GM23338 (cell line): ENCODE measurements around the gene DCUN1D2. TPM values are rescaled to one million over a fixed set of nuclear protein-coding genes. Genes with fewer than 3 reads are reported as not detected.

ENCODE experiments used
- ATAC-seq: fragments of 200-7000 bp; cut with Tn5 transposase; 3 replicates; pipeline ENCODE4 v1.9.1; 2020
- DNase-seq: peaks from one replicate; pipeline ENCODE4 v3.0.0-alpha.2; 2015; ENCODE audit warnings: low spot score
- H2AFZ ChIP-seq: fragments of 200-600 bp; sonication (generic); 2 replicates; pipeline ENCODE4 v1.8.0; 2016; ENCODE audit warnings: antibody characterized with exemption, mild to moderate bottlenecking, moderate library complexity
- H3F3A ChIP-seq: fragments of 200-600 bp; sonication (generic); replicated peaks from 2 replicates; pipeline ENCODE4 v1.8.0; 2017; ENCODE audit warnings: antibody characterized with exemption, mixed run types, low read depth
- H3K27ac ChIP-seq: fragments of 200-600 bp; sonication (generic); 2 replicates; pipeline ENCODE4 v1.6.1; 2016; ENCODE audit warnings: low read depth
- H3K27me3 ChIP-seq: fragments of 200-600 bp; sonication (generic); 2 replicates; pipeline ENCODE4 v1.8.0; 2016; ENCODE audit warnings: mild to moderate bottlenecking, mixed run types, moderate library complexity; ENCODE audit not compliant: insufficient read depth
- H3K36me3 ChIP-seq: fragments of 200-600 bp; sonication (generic); 2 replicates; pipeline ENCODE4 v1.8.0; 2016; ENCODE audit warnings: mild to moderate bottlenecking; ENCODE audit not compliant: insufficient read depth
- H3K4me1 ChIP-seq: fragments of 200-600 bp; sonication (generic); 2 replicates; pipeline ENCODE4 v1.8.0; 2016; ENCODE audit warnings: mild to moderate bottlenecking, moderate library complexity; ENCODE audit not compliant: insufficient read depth
- H3K4me2 ChIP-seq: fragments of 200-600 bp; sonication (generic); 2 replicates; pipeline ENCODE4 v1.7.1; 2017; ENCODE audit warnings: mixed run types
- H3K4me3 ChIP-seq: fragments of 200-600 bp; sonication (generic); 2 replicates; pipeline ENCODE4 v1.6.1; 2016; ENCODE audit warnings: mixed run types
- H3K79me2 ChIP-seq: fragments of 200-600 bp; sonication (generic); replicated peaks from 2 replicates; pipeline ENCODE4 v1.8.0; 2017; ENCODE audit warnings: mild to moderate bottlenecking; ENCODE audit not compliant: insufficient read depth
- H3K9me2 ChIP-seq: fragments of 200-600 bp; sonication (generic); 2 replicates; pipeline ENCODE4 v1.8.0; 2017; ENCODE audit not compliant: insufficient read depth
- H4K20me1 ChIP-seq: fragments of 200-600 bp; sonication (generic); replicated peaks from 2 replicates; pipeline ENCODE4 v1.8.0; 2017; ENCODE audit warnings: mild to moderate bottlenecking; ENCODE audit not compliant: insufficient read depth
- H3K27ac Mint-ChIP-seq: 2 replicates; pipeline ENCODE4 v1.8.0; 2020; ENCODE audit warnings: inconsistent platforms, mild to moderate bottlenecking, moderate library complexity, mixed read lengths
- H3K27me3 Mint-ChIP-seq: 3 replicates; pipeline ENCODE4 v1.8.0; 2022; ENCODE audit warnings: low read depth, mild to moderate bottlenecking, moderate library complexity, mixed read lengths, inconsistent platforms; ENCODE audit not compliant: insufficient read depth, poor library complexity
- H3K36me3 Mint-ChIP-seq: 3 replicates; pipeline ENCODE4 v1.8.0; 2021; ENCODE audit warnings: low read depth, mild to moderate bottlenecking, inconsistent platforms, moderate library complexity, mixed read lengths
- H3K4me1 Mint-ChIP-seq: 3 replicates; pipeline ENCODE4 v1.8.0; 2020; ENCODE audit warnings: mild to moderate bottlenecking, inconsistent platforms, mixed read lengths
- H3K4me3 Mint-ChIP-seq: 3 replicates; pipeline ENCODE4 v1.8.0; 2021; ENCODE audit warnings: moderate library complexity, mild to moderate bottlenecking, inconsistent platforms, mixed read lengths
- H3K9me3 Mint-ChIP-seq: 3 replicates; pipeline ENCODE4 v1.8.0; 2020; ENCODE audit warnings: moderate library complexity, mild to moderate bottlenecking, inconsistent platforms, mixed read lengths
- CREB1 ChIP-seq: fragments of 250-450 bp; sonication (Bioruptor Pico); IDR thresholded peaks from 2 replicates; pipeline ENCODE4 v1.5.0; 2020; ENCODE audit warnings: low read depth, mild to moderate bottlenecking, moderate library complexity
- CTCF ChIP-seq, 2 experiments: fragments of 200-600 bp in 1 of 2; sonication (generic) in 1 of 2; conservative IDR thresholded peaks; 2 replicates each; pipeline versions ENCODE4 v1.5.1 to v1.6.1; 2016 to 2017; ENCODE audit warnings: antibody characterized with exemption in 2 of 2, low read depth in 2 of 2, mild to moderate bottlenecking in 2 of 2, moderate library complexity in 1 of 2
- ETS1 ChIP-seq: IDR thresholded peaks from 2 replicates; pipeline ENCODE4 v1.6.1; 2016; ENCODE audit warnings: antibody characterized with exemption
- EZH2 ChIP-seq: fragments of 200-600 bp; sonication (generic); IDR thresholded peaks from one replicate; pipeline ENCODE4 v1.8.0; 2017; ENCODE audit warnings: antibody characterized with exemption, mild to moderate bottlenecking, low read depth; ENCODE audit not compliant: unreplicated experiment
- EZH2phosphoT487 ChIP-seq: fragments of 200-600 bp; sonication (generic); IDR thresholded peaks from one replicate; pipeline ENCODE4 v1.8.1; 2018; ENCODE audit warnings: antibody characterized with exemption; ENCODE audit not compliant: unreplicated experiment
- JUNB ChIP-seq: IDR thresholded peaks from one replicate; pipeline ENCODE4 v1.6.1; 2016; ENCODE audit warnings: antibody characterized with exemption; ENCODE audit not compliant: unreplicated experiment
- NANOG ChIP-seq: IDR thresholded peaks from 2 replicates; pipeline ENCODE4 v1.6.1; 2016; ENCODE audit warnings: antibody characterized with exemption, borderline replicate concordance
- POLR2AphosphoS5 ChIP-seq: IDR thresholded peaks from 2 replicates; pipeline ENCODE4 v1.6.1; 2016; ENCODE audit warnings: antibody characterized with exemption, low read depth
- STAT1 ChIP-seq: IDR thresholded peaks from one replicate; pipeline ENCODE4 v1.6.1; 2016; ENCODE audit warnings: antibody characterized with exemption; ENCODE audit not compliant: unreplicated experiment
- ZNF331 ChIP-seq: fragments of 250-450 bp; sonication (Bioruptor Pico); IDR thresholded peaks from 2 replicates; pipeline ENCODE4 v1.5.0; 2020; ENCODE audit warnings: low read depth, mild to moderate bottlenecking, moderate library complexity
- polyA plus RNA-seq: library from polyadenylated mRNA; unstranded; fragments of >200 nt; fragmentation: Nextera tagmentation; extraction: Ambion mirVana; gene quantifications from 2 replicates; pipeline ENCODE4 v1.2.1, GENCODE V29; 2016
- total RNA-seq: library from RNA; depleted of rRNA; stranded (reverse); fragments of >200 nt; shearing (Covaris generic); gene quantifications from 2 replicates; pipeline ENCODE4 v1.2.3, GENCODE V29; 2014
- TF ChIP-seq, protein P1 (sequence below): fragments of 250-450 bp; sonication (Bioruptor Pico); IDR thresholded peaks from 2 replicates; pipeline ENCODE4 v1.5.0; 2020; ENCODE audit warnings: mild to moderate bottlenecking, moderate library complexity

The DCUN1D2 gene
- total and polyA plus RNA-seq, 2 experiments from 2014 or later: 12.3 to 38.0 TPM

DNA sequence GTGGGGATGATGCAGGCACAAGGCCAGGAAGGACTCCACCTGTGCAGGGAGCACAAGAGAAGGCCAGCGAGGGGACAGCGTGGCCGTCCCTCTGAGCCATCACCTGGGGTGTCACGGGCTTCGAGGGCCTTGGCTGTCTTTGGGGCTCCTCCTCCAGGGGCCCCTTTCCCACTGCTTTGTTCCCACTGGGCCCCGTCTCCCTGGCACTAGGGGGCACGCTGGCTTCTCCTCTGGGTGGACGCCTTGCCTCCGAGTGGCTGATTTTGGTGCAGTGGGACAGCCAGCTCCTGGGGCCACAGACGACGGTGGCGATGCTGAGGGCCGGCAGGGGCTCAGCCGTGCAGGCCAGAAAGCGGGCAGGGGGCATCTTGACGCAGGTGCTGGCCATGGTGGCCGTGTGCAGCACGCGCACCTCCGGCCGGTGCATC lies 83.4 kb downstream of the DCUN1D2 start (continued):
- no peak for TF ChIP-seq CTCF (conservative IDR thresholded peaks at IDR 0.05; ENCODE audit: low read depth in 2 of 2)
- TF ChIP-seq CREB1 (CRISPR knock-in tag): no peak
- no peak for TF ChIP-seq ETS1
- no peak for TF ChIP-seq JUNB
- TF ChIP-seq EZH2: no peak

DNA sequence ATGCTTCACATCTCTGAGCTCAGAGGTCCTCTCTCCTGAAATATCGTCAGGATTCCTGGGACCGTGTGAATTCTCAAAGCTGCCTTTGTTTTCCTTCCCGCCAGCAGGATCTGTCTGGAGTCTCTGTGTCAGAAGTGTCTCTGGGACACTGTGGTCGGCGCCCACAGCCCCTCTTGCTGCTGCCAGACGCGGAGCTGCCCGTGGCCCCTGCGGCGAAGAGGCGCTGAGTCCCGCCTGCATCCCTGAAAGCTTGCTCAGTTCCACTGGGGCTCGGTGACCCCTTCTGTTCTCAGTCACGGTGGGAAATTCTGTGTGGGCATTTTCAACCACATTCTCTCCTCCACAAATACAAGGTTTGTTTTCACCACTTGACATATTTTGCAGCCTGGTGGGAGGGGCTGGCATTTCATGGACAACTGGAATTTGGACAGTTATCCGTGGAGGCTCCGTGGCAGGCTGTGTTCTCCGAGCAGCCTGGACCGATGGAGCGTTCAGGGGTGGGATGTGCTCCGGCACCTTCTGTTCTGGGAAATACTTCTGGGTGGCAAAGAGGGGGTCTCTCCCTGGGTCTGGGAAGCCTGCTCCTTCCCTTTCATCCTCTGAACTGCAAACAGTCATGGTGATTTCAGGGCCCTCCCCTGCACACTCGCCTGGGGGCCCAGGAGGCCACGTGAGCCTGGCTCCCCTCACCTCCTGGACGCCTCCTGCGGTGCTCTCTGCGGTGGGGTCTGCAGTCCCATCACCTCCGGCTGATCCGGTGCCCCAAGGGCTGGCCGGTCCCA lies 84.0 kb downstream of the DCUN1D2 start:
- Mint-ChIP-seq H3K27me3 (peaks cover 20% of the 10 kb centered on the region), H3K27ac (no peak overlapping the region), H3K4me1 (peaks cover 3% of the 10 kb centered on the region; the same call in 1 of the 3 replicates), H3K4me3 (no peak overlapping the region), H3K9me3 (no peaks in the 10 kb centered on the region), H3K36me3 (no peaks in the 10 kb centered on the region)
- no peaks in the 10 kb centered on the region for H4K20me1 ChIP-seq
- H3K27me3 ChIP-seq: no peaks in the 10 kb centered on the region
- no peak overlapping the region for H3K4me2 ChIP-seq
- ATAC-seq (no peak), DNase-seq (no peak)
- H3K36me3 ChIP-seq: no peaks in the 10 kb centered on the region
- no peak overlapping the region for H3K27ac ChIP-seq
- no peaks in the 10 kb centered on the region for H3K79me2 ChIP-seq
- H3K4me3 ChIP-seq: no peak overlapping the region
- H3F3A ChIP-seq: no peaks in the 10 kb centered on the region
- no peaks in the 10 kb centered on the region for H3K9me2 ChIP-seq
- no peak overlapping the region for H2AFZ ChIP-seq
- H3K4me1 ChIP-seq: no peaks in the 10 kb centered on the region
- TF ChIP-seq EZH2phosphoT487: no peak
- no peak for TF ChIP-seq POLR2AphosphoS5
- TF ChIP-seq ZNF331 (CRISPR knock-in tag): no peak
- TF ChIP-seq STAT1: no peak
- TF ChIP-seq JUNB: no peak
- no peak for TF ChIP-seq NANOG
- no peak for TF ChIP-seq CREB1 (CRISPR knock-in tag)
- TF ChIP-seq, protein P1, sequence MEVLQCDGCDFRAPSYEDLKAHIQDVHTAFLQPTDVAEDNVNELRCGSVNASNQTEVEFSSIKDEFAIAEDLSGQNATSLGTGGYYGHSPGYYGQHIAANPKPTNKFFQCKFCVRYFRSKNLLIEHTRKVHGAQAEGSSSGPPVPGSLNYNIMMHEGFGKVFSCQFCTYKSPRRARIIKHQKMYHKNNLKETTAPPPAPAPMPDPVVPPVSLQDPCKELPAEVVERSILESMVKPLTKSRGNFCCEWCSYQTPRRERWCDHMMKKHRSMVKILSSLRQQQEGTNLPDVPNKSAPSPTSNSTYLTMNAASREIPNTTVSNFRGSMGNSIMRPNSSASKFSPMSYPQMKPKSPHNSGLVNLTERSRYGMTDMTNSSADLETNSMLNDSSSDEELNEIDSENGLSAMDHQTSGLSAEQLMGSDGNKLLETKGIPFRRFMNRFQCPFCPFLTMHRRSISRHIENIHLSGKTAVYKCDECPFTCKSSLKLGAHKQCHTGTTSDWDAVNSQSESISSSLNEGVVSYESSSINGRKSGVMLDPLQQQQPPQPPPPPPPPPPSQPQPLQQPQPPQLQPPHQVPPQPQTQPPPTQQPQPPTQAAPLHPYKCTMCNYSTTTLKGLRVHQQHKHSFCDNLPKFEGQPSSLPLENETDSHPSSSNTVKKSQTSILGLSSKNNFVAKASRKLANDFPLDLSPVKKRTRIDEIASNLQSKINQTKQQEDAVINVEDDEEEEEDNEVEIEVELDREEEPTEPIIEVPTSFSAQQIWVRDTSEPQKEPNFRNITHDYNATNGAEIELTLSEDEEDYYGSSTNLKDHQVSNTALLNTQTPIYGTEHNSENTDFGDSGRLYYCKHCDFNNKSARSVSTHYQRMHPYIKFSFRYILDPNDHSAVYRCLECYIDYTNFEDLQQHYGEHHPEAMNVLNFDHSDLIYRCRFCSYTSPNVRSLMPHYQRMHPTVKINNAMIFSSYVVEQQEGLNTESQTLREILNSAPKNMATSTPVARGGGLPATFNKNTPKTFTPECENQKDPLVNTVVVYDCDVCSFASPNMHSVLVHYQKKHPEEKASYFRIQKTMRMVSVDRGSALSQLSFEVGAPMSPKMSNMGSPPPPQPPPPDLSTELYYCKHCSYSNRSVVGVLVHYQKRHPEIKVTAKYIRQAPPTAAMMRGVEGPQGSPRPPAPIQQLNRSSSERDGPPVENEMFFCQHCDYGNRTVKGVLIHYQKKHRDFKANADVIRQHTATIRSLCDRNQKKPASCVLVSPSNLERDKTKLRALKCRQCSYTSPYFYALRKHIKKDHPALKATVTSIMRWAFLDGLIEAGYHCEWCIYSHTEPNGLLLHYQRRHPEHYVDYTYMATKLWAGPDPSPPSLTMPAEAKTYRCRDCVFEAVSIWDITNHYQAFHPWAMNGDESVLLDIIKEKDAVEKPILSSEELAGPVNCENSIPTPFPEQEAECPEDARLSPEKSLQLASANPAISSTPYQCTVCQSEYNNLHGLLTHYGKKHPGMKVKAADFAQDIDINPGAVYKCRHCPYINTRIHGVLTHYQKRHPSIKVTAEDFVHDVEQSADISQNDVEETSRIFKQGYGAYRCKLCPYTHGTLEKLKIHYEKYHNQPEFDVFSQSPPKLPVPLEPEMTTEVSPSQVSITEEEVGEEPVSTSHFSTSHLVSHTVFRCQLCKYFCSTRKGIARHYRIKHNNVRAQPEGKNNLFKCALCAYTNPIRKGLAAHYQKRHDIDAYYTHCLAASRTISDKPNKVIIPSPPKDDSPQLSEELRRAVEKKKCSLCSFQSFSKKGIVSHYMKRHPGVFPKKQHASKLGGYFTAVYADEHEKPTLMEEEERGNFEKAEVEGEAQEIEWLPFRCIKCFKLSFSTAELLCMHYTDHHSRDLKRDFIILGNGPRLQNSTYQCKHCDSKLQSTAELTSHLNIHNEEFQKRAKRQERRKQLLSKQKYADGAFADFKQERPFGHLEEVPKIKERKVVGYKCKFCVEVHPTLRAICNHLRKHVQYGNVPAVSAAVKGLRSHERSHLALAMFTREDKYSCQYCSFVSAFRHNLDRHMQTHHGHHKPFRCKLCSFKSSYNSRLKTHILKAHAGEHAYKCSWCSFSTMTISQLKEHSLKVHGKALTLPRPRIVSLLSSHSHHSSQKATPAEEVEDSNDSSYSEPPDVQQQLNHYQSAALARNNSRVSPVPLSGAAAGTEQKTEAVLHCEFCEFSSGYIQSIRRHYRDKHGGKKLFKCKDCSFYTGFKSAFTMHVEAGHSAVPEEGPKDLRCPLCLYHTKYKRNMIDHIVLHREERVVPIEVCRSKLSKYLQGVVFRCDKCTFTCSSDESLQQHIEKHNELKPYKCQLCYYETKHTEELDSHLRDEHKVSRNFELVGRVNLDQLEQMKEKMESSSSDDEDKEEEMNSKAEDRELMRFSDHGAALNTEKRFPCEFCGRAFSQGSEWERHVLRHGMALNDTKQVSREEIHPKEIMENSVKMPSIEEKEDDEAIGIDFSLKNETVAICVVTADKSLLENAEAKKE: no peak
- no peak for TF ChIP-seq CTCF (conservative IDR thresholded peaks at IDR 0.05; ENCODE audit: low read depth in 2 of 2)
